ENCODE results near the gene SYT14.
A peak's percentile ranks its signal among the peaks of the same experiment; 100 is the strongest.

Gene SYT14

DNA sequence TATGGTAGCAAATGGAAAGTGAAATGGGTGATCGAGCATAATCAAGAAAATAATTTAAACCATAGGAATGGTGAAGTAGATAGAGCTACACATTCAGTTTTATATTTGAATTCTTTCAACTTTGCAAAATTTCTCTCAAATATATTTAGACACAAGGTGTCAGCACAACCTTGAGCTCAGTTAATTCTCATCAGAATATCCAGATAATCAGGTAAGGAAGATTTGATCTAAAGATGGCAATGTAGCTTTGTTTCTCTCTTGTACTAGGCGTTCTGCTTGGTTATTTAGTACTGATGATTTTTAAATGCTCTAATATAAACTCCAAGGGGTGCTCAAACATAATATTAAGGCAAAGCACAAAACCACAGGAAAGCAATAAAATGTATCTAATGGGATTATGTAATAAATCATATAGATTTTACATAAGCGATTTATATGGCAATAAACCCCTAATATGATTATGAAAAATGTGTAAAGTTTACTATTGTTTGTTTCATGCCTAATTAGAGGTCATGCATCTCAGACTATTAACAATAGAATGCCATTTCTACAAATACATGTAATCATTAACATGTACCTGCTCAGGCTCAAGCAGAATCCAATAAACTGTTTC is 262.2 kb downstream of the SYT14 start:
- ChIA-PET POLR2A (interaction anchor here (1.3 kb wide), 1 partner anchor 34 kb away, joined by 6 read pairs; no protein-coding TSS in a partner anchor), CTCF (interaction anchor here (0.7 kb wide), 1 partner anchor 592 kb away, joined by 3 read pairs; no protein-coding TSS in a partner anchor)
- 0 out of 2 replicates have a peak, but pooled peaks have one; percentile 26 for TF ChIP-seq CTBP1 (IDR thresholded peaks at IDR 0.05; ENCODE audit: borderline replicate concordance)
- TF ChIP-seq HDGF (IDR thresholded peaks at IDR 0.05; ENCODE audit: borderline replicate concordance): no peak
- no peak for TF ChIP-seq FOXA1 (IDR thresholded peaks at IDR 0.05)
- TF ChIP-seq, protein P1, sequence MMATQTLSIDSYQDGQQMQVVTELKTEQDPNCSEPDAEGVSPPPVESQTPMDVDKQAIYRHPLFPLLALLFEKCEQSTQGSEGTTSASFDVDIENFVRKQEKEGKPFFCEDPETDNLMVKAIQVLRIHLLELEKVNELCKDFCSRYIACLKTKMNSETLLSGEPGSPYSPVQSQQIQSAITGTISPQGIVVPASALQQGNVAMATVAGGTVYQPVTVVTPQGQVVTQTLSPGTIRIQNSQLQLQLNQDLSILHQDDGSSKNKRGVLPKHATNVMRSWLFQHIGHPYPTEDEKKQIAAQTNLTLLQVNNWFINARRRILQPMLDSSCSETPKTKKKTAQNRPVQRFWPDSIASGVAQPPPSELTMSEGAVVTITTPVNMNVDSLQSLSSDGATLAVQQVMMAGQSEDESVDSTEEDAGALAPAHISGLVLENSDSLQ (IDR thresholded peaks at IDR 0.05): peak; percentile 22; the same call in 1 of the 2 replicates
- no peak for TF ChIP-seq ARNT (IDR thresholded peaks at IDR 0.05)
- DNase-seq (ENCODE audit: extremely low spot score): no peak

GRCh38 chr1:210201681-210202080 is 263.7 kb downstream of the SYT14 start:
- ChIA-PET CTCF (no interaction called here), POLR2A (no interaction called here)
- DNase-seq (ENCODE audit: extremely low spot score): no peak
- TF ChIP-seq, protein P1 (IDR thresholded peaks at IDR 0.05): no peak
- TF ChIP-seq TARDBP (IDR thresholded peaks at IDR 0.05) (no peak), LEF1 (IDR thresholded peaks at IDR 0.05; ENCODE audit: borderline replicate concordance) (no peak), FOXK2 (IDR thresholded peaks at IDR 0.05) (no peak), FOXM1 (IDR thresholded peaks at IDR 0.05; ENCODE audit: borderline replicate concordance) (no peak), SUZ12 (IDR thresholded peaks at IDR 0.05) (no peak), SP1 (IDR thresholded peaks at IDR 0.05) (no peak), ARNT (IDR thresholded peaks at IDR 0.05) (no peak)

- POLR2A ChIA-PET: no interaction called here
- no peak for DNase-seq (ENCODE audit: extremely low spot score)
- no peak for TF ChIP-seq FOXM1 (IDR thresholded peaks at IDR 0.05; ENCODE audit: borderline replicate concordance)
- no peak for TF ChIP-seq ELF4 (IDR thresholded peaks at IDR 0.05)
- TF ChIP-seq ZNF384 (IDR thresholded peaks at IDR 0.05): no peak
- TF ChIP-seq, protein P1 (IDR thresholded peaks at IDR 0.05): no peak
- TF ChIP-seq LEF1 (IDR thresholded peaks at IDR 0.05; ENCODE audit: borderline replicate concordance): no peak
- no peak for TF ChIP-seq FOXK2 (IDR thresholded peaks at IDR 0.05)
- TF ChIP-seq FOXA1 (IDR thresholded peaks at IDR 0.05): no peak
- TF ChIP-seq NFRKB (IDR thresholded peaks at IDR 0.05): no peak
- TF ChIP-seq TARDBP (IDR thresholded peaks at IDR 0.05): no peak
- no peak for TF ChIP-seq BHLHE40 (IDR thresholded peaks at IDR 0.05; ENCODE audit: borderline replicate concordance)
- TF ChIP-seq SP1 (IDR thresholded peaks at IDR 0.05): no peak
- TF ChIP-seq HDGF (IDR thresholded peaks at IDR 0.05; ENCODE audit: borderline replicate concordance): no peak
- no peak for TF ChIP-seq CTBP1 (IDR thresholded peaks at IDR 0.05; ENCODE audit: borderline replicate concordance)
- no peak for TF ChIP-seq SUZ12 (IDR thresholded peaks at IDR 0.05)
- no peak for TF ChIP-seq ARNT (IDR thresholded peaks at IDR 0.05)
- no peak for TF ChIP-seq L3MBTL2 (conservative IDR thresholded peaks at IDR 0.05)
- CTCF ChIA-PET: no interaction called here
These were observed 269.8 kb downstream of the SYT14 start for GRCh38 chr1:210207597-210208450.

GRCh38 chr1:210213335-210213734 is 275.3 kb downstream of the SYT14 start:
- no peak for DNase-seq (ENCODE audit: extremely low spot score)
- TF ChIP-seq SP1 (IDR thresholded peaks at IDR 0.05) (no peak), ELF4 (IDR thresholded peaks at IDR 0.05) (no peak), FOXM1 (IDR thresholded peaks at IDR 0.05; ENCODE audit: borderline replicate concordance) (no peak), NFRKB (IDR thresholded peaks at IDR 0.05) (no peak), FOXA1 (IDR thresholded peaks at IDR 0.05) (no peak), CTBP1 (IDR thresholded peaks at IDR 0.05; ENCODE audit: borderline replicate concordance) (no peak), HDGF (IDR thresholded peaks at IDR 0.05; ENCODE audit: borderline replicate concordance) (no peak), FOXK2 (IDR thresholded peaks at IDR 0.05) (no peak), ARNT (IDR thresholded peaks at IDR 0.05) (no peak), LEF1 (IDR thresholded peaks at IDR 0.05; ENCODE audit: borderline replicate concordance) (no peak), BHLHE40 (IDR thresholded peaks at IDR 0.05; ENCODE audit: borderline replicate concordance) (no peak), TARDBP (IDR thresholded peaks at IDR 0.05) (no peak), L3MBTL2 (conservative IDR thresholded peaks at IDR 0.05) (no peak), SUZ12 (IDR thresholded peaks at IDR 0.05) (no peak), ZNF384 (IDR thresholded peaks at IDR 0.05) (no peak)
- TF ChIP-seq, protein P1 (IDR thresholded peaks at IDR 0.05): no peak
- POLR2A ChIA-PET: no interaction called here
- CTCF ChIA-PET: no interaction called here

Measured in HEK293T (cell line).